ENCODE measurements around the gene COX6A2. TPM values are rescaled to one million over a fixed set of nuclear protein-coding genes. Genes with fewer than 3 reads are reported as not detected.

Gene COX6A2
- polyA plus RNA-seq (2013, experiment 1 of 2; ENCODE audit: insufficient read length): 0.59 TPM
- 0.71 TPM for polyA plus RNA-seq (2013, experiment 2 of 2; ENCODE audit: insufficient read length)

DNA sequence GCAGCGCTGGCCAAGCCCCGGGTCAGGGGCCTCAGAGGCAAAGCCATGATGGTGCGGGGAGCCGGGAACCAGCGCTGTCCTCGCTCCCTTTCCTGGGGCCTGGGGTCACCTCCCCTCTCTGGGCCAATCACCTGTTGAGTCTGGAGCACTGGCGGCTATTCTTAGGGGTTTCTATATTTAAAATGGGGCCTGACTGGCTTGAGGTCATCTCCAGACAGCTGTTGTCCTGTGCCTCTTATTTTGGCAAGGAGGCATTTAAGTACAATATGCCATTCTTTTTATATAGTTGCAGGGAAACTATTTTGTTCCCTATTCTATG, at the start of gene COX6A2:
Gene COX6A2 (minus strand): TSS at position 82 of the 319 bp plus-strand sequence. CDS start 35 bp downstream, at position 47.
- no peak for DNase-seq

DNA sequence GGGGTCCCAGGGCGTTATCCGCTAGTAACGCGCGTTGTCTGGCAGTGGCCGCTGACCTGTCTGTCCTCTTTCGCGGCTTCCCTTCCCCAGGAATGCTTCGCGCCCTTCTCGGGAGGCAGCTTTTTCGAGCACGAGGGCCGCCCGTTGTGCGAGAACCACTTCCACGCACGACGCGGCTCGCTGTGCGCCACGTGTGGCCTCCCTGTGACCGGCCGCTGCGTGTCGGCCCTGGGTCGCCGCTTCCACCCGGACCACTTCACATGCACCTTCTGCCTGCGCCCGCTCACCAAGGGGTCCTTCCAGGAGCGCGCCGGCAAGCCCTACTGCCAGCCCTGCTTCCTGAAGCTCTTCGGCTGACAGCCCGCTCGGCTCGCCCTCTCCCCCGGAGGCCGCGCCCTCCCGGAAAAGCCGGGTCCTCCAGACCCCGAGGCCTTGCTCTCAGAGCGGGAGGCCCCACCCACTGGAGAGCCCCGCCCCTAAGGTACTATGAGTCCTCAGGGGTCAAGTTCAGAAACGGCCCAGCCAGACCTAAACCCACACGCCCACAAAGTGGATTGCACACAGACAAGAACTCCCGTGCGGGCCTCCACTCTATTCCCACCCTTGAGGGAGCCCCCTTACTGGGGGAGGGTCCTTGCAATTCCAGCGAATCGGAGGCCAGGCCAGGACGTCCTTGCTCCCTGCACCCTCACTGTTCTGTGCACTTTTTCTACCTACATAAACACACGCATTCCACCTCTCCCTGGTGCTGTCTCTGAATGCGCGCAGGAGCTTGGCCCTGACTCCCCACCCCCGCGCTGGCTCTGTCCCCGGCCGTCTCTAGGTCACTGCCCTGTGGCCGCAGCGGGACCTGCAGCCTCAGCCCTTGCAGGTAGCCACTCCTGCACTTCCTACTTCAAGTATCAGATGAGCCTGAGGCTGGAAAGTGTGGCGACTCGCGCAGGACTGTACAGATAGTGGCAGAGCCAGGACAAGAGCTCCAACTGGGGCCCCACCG, 49.4 kb upstream of the COX6A2 start:
- no peak for DNase-seq

DNA sequence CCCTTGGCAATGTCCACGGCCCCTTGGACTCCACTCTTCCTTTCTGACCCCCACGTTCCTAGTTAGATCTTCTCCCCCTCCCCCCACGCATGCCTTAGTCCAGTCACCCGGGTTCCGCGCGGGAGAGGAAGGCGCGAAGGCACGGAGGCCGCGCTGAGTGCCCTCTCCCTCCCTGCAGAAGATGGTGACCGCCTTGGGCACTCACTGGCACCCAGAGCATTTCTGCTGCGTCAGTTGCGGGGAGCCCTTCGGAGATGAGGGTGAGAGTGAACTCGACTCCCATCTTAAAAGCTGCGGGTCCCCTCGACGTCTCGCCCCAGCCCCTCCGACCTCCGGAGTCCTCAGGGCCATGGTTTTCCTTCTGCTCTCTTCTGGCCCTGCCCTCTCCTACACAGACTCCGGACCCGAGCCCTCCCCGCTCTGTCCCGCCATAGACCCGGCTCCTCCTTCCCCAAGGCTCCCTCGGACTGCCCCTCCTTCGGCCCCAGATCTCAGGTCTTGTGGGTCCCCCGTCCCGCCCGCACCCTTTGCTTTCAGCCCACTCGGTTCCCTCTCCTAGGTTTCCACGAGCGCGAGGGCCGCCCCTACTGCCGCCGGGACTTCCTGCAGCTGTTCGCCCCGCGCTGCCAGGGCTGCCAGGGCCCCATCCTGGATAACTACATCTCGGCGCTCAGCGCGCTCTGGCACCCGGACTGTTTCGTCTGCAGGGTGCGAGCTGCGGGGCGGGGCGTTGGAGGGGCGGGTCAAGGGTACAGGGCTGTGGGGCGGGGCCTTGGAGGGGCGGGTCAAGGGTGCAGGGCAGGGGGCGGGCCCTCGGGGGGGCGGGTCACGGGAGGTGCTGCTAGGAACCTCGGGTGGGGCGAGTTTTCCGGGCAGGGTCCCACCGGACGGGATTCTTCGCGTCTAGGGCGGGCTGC, 48.4 kb upstream of the COX6A2 start:
- DNase-seq: no peak

DNA sequence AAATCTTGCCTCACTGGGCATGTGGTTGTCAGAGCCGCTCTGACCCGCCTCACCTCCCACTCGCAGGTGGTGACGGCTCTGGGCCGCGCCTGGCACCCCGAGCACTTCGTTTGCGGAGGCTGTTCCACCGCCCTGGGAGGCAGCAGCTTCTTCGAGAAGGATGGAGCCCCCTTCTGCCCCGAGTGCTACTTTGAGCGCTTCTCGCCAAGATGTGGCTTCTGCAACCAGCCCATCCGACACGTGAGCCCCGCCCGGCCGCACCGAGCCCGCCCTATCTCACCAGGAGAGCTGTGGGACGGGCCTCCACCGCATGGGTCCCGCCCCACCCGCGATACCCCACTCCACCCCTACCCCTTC, 47.8 kb upstream of the COX6A2 start:
- no peak for DNase-seq

DNA sequence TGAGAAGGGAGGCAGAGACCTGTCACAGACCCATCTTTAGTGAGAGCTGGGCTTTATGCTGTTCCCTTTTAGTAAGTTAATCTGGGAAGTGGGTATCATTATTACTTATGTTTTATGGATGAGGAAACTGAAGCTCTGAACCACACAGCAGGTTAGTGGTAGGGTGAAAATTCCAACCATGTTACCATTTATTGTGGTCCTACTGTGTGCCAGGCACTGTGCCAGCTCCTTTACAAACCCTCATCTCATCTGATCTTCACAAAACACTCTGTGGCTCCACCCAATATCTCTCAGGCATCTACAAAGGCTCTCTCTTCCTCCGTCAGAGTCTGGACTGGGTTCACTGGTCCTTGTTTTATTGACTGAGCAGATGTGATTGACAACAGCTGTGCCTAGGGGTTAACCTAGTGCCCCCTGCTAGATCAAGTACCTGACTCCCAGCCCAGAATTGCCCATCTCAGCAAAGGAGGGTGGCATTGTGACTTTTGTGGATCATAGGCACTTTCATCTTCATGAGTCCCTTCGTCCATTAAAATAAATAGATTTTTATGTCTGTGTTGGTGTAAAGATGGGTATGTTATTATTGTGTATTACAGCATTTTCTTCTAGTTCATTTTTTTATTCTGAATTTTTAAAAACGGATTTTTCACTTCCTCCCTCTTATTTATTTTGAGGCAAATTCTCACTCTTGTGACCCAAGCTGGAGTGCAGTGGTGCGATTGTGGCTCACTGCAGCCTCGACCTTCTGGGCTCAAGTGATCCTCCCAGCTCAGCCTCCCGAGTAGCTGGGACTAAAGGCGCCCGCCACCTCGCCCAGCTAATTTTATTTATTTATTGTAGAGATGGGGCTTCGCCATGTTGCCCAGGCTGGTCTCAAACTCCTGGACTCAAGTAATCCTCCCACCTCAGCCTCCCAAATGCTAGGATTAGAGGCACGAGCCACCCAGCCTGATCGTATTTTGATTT, 46.9 kb upstream of the COX6A2 start:
- DNase-seq: no peak

DNA sequence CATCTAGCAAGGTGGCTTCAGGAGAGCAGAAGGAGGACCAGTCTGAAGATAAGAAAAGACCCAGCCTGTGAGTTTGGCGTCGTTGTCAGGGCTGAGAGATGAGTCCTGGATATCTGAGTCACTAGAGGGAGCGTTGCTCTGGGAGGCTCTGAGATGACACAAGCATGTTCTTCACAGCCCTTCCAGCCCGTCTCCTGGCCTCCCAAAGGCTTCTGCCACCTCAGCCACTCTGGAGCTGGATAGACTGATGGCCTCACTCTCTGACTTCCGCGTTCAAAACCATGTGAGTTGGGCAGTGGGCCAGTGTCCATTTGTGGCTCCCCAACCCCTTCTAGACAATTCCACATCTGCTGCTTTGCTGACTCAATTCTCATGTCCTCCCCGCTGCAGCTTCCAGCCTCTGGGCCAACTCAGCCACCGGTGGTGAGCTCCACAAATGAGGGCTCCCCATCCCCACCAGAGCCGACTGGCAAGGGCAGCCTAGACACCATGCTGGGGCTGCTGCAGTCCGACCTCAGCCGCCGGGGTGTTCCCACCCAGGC, 46.1 kb upstream of the COX6A2 start:
- DNase-seq: peak; percentile 58

DNA sequence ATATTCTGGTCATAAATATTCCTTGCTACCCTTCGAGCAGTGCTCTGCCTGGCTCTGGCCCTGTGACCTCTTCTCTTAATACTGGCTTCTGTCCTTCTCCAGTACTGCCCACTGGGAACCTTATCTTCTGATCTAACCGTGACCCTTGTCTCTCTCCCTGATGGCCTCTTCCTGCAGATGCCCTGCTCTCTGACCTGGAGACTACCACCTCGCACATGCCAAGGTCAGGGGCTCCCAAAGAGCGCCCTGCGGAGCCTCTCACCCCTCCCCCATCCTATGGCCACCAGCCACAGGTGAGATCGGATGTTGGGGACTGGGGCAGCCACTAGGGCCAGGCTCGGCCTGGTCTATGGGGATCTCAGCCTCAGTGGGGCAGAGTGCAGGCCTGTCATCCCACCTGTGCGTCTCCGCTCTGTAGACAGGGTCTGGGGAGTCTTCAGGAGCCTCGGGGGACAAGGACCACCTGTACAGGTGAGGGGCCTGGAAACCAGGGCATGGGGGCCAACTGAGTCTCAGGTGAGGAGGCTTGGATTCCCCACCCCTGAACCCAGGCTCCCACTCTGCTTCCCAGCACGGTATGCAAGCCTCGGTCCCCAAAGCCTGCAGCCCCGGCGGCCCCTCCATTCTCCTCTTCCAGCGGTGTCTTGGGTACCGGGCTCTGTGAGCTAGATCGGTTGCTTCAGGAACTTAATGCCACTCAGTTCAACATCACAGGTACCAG, 45.3 kb upstream of the COX6A2 start:
- DNase-seq: no peak

DNA sequence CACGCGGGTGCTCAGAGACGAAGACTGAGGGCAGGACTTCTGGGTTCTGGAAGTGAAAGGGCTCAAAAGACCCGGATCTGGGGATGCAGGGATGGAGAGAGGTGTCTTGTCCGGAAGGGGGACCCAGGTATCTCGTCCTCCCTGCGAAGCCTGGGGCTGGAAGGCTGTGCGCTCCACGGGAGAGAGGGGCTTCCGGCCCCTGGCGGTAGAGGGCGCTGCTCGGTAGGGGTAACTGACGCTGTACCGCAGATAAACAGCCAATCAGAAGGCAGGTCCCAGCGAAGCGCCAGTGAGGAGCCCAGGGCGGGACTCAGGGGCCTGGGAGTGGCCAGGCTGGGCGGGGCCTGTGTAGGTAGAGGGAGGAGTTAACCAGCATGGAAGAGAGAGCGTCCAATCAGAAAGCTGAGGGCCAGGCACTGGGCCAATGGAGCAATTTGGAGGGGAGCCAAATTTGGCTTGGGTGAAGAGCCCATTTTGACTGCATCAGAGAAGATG, 44.6 kb upstream of the COX6A2 start:
- peak; percentile 94 for DNase-seq

DNA sequence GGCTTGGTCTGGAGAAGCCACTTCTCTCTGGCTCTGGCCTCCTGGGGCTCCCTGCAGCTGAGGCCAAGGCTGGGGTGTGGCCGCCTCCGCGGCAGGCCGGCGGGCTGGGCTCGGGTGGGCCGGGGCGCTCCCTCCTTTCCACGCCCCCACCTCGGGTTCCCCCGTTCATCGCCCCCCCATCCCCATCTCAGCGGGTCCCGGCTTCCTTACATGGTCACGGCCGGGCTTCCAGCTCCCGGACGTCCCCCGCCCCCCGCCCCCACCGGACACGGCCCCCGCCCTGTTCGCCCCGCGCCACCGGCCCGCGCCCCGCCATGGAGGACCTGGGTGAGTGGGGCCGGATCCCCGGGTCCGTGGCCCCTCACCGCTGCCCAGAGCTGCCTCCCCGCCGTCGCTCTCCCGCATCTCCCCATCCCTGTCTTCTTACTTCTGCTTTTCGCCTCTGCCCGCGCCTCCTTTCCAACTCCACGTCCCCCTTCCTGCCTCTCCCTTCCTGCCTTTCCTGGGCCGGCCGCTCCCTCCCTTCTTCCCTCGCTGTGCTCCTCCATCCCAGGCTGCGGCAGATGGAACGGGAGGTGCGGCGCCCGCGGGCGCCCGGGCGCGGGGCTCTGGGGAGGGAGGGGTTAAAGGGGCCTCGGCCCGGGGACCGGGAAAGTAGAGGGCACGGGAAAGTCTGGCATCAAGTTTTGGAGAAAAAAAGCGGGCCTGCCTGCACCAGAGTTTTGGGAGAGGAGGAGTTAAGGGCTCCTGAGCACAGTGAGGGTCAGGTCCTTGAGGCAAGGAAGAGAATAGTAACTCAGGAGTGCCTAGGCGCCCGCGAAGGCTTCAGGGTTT, 43.9 kb upstream of the COX6A2 start, which contains the start of gene TGFB1I1:
Gene TGFB1I1 (plus strand): TSS at position 278 of the 834 bp plus-strand sequence. CDS start 37 bp downstream, at position 315.
- peak; percentile 95 for DNase-seq

DNA sequence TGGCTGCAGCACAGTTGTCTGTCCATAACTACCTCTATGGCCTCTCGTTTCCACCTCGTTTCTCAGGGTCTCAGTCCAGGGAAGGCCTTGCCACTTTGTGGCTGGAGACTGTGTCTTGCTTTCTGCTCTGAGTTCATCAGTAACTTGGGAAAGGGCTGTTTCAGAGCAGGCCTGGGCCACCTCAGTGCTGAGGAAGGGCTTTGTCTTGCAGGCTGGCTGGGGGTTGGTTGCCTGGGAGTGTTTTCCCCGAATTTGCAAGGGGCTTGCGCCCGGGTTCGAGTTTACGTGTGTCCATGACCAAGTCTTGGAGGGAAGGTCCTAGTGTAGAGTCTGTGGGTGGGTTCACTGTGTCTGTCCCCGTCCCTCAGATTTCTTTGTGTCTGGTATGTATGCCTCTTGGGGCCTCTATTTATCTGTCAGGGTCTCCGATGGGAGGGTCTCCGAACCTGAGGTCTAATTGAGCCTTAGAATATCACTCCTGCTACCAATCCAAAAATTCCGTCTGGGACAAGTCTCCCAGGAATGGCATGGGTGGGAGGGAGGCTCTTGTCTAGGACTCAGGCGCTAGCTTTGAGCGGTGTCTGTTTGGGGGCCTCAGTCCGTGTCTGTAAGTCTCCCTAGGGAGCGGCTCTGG, 43.2 kb upstream of the COX6A2 start:
- no peak for DNase-seq

DNA sequence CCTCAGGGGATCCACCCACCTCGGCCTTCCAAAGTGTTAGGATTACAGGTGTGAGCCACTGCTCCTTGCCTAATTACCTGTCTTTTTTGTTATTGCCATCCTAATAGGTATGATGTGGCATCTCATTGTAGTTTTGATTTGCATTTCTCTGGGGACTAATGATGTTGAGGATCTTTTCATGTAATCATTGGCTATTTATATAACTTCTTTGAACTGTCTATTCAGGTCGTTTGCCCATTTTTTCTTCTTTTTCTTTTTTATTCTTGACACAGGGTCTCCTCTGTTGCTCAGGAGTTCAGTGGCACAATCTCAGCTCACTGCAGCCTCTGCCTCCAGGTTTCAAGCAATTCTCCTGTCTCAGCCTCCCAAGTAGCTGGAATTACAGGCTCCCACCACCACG, 42.5 kb upstream of the COX6A2 start:
- DNase-seq: no peak

DNA sequence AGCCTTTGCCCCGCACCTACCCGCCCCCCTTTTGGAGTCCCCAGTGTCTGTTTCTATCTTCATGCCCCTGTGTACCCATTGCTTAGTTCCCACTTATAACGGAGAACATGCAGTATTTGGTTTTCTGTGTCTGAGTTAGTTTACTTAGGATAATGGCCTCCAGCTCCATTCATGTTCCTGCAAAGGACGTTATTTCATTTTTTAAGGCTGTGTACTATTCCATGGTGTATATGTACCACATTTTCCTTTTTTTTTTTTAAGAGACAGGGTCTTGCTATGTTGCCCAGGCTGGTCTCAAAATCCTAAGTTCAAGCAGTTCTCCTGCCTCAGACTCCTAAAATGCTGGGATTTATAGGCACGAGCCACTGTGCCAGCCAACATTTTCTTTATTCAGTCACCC, 39.7 kb upstream of the COX6A2 start:
- no peak for DNase-seq

DNA sequence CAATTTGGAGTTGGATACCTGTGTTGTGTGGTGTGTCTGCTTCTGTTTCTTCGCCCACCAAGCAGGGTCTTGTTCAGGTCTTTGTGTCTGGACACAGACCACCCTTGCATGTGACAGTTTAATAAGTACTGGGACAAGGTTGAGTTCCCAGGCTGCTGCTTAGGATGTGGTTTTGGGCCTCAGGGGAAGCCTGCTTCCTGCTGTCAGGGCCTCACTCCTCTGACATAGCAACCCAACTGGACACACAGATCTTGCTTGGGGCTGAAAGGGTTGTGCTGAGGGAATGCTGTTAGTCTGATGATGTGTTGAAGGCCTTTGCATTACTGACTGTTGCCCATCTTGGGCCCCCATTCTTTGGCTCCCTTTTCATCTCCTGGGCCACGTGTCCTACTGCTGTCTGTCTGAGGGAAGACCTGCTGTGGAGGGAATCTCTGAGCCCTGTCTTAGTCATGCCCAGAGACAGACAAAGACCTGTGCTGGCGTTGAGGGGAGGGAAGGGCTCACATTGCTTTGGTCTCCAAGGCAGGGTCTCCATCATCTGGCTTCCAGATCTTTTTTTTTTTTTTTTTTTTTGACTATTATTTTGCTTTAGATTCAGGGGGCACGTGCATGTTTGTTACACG, 39.1 kb upstream of the COX6A2 start:
- DNase-seq: peak; percentile 75

DNA sequence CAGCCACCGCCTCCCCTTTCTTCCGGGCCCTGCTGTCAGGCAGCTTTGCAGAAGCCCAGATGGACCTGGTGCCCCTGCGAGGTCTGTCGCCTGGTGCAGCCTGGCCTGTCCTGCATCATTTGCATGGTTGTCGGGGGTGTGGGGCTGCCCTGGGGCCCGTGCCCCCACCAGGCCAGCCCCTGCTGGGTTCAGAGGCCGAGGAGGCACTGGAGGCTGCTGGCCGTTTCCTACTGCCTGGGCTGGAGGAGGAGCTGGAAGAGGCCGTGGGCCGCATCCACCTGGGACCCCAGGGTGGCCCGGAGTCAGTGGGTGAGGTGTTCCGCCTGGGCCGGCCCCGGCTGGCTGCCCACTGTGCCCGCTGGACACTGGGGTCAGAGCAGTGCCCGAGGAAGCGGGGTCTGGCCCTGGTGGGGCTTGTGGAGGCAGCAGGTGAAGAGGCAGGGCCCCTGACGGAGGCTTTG, 38.3 kb upstream of the COX6A2 start:
- DNase-seq: no peak

DNA sequence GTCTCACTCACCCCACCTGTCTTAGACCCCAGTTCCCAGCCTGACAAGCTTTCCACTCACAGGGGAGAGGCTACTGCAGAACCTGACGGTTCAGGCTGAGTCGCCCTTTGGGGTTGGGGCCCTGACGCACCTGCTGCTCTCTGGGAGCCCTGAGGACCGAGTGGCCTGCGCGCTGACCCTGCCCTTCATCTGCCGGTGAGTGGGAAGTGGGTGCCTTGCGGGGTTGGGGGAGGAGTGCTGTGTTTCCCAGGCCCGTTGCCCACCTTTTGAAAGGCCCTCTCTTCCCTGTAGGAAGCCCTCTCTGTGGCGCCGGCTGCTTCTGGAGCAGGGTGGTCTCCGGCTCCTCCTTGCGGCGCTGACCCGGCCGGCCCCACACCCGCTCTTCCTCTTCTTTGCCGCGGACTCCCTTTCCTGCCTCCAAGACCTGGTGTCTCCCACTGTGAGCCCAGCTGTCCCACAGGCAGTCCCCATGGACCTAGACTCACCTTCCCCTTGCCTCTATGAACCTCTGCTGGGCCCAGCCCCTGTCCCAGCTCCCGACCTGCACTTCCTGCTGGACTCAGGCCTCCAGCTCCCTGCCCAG, 37.7 kb upstream of the COX6A2 start:
- no peak for DNase-seq

DNA sequence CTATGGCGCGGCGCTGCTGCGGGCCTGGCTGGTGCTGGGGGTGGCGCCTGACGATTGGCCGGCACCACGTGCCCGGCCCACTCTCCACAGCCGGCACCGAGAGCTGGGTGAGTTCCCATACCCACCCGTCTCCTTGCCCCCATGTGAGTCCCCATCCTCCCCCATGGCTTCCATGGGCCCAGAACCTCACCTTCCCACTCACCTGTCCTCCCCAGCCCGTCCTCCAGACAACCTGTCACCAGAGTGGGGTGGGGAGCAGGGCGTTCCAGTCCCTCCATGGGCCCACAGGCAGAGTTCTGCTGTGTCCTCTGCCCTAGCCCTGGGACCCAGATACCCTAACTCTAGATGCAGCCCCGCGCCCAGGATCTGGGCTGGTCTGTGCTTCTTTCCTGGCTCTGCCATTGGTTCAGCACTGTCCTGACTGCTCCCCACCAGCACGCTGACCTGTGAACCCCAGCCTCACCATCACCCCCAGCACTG, 36.7 kb upstream of the COX6A2 start:
- no peak for DNase-seq

DNA sequence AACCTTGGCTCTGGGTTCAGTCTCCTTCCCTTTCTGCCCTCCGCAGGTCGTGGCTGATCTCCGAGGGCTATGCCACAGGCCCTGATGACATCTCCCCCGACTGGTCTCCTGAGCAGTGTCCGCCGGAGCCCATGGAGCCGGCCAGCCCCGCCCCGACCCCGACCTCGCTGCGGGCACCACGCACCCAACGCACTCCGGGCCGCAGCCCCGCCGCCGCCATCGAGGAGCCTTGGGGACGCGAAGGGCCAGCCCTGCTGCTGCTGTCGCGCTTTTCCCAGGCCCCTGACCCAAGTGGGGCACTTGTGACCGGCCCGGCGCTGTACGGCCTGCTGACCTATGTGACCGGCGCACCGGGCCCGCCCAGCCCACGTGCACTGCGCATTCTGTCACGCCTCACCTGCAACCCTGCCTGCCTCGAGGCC, 36.2 kb upstream of the COX6A2 start:
- DNase-seq: no peak
